Suprapubic skin (tissue), 4 donors: ENCODE results near the gene PRRC2B. TPM values are rescaled to one million over a fixed set of nuclear protein-coding genes. Genes with fewer than 3 reads are reported as not detected.
"Not testable (repeated sequence)": the region's sequence is repeated elsewhere in the genome, so short reads cannot be mapped to it uniquely, and the experiment has no call there.

Experiments
- DNase-seq, 2 donors: peaks; one replicate each; pipeline ENCODE4 v3.0.0-alpha.2; 2019; ENCODE audit warnings: low spot score in 2 of 2
- H3K27ac ChIP-seq: fragments of 200-600 bp; sonication (generic); one replicate; pipeline ENCODE4 v1.5.1; 2019
- H3K27me3 ChIP-seq: fragments of 200-600 bp; sonication (generic); one replicate; pipeline ENCODE4 v1.5.1; 2019
- H3K36me3 ChIP-seq: fragments of 200-600 bp; sonication (generic); one replicate; pipeline ENCODE4 v1.5.1; 2019
- H3K4me1 ChIP-seq: fragments of 200-600 bp; sonication (generic); one replicate; pipeline ENCODE4 v1.5.1; 2019
- H3K4me3 ChIP-seq: fragments of 200-600 bp; sonication (generic); one replicate; pipeline ENCODE4 v1.5.1; 2019; ENCODE audit warnings: mild to moderate bottlenecking
- H3K9me3 ChIP-seq: fragments of 200-600 bp; sonication (generic); one replicate; pipeline ENCODE4 v1.5.1; 2019
- CTCF ChIP-seq, 2 donors: fragments of 200-600 bp in 1 of 2; fragments of 450-650 bp in 1 of 2; sonication (generic) in 1 of 2; IDR thresholded peaks; one replicate each; pipeline ENCODE4 v1.5.1; 2016 to 2019; ENCODE audit warnings: antibody characterized with exemption in 2 of 2, mild to moderate bottlenecking in 1 of 2, moderate library complexity in 1 of 2
- EP300 ChIP-seq: sonication (generic); formaldehyde crosslinking; IDR thresholded peaks from one replicate; pipeline ENCODE4 v1.6.1; 2017; ENCODE audit warnings: antibody characterized with exemption
- POLR2A ChIP-seq, 2 donors: fragments of 450-650 bp; IDR thresholded peaks; one replicate each; pipeline ENCODE4 v1.6.1; 2017; ENCODE audit warnings: antibody characterized with exemption in 2 of 2, mild to moderate bottlenecking in 2 of 2, moderate library complexity in 2 of 2
- POLR2AphosphoS5 ChIP-seq, 3 donors: sonication (generic); formaldehyde crosslinking; IDR thresholded peaks; one replicate each; pipeline ENCODE4 v1.6.1; 2017; ENCODE audit warnings: antibody characterized with exemption in 3 of 3
- WGBS: methylation state at CpG from one replicate; pipeline ENCODE4 v1.1.5; 2018; 5-methylcytosine and 5-hydroxymethylcytosine counted together
- total RNA-seq, 4 donors: library from RNA; depleted of rRNA; stranded (reverse); fragments of >200 nt; gene quantifications; one replicate each; pipeline ENCODE4 v1.1.0, GENCODE V29; 2016

The PRRC2B gene
- 100 to 1,000 TPM; 153 to 286 (median 240) TPM for total RNA-seq

GRCh38 chr9:131393622-131394463 lies at the start of gene PRRC2B:
Gene PRRC2B, plus strand, starts transcription at chr9:131394086. Its CDS starts 36,059 bp downstream, at chr9:131430145.
- no peaks in the 10 kb centered on the region for H3K27me3 ChIP-seq
- H3K4me3 ChIP-seq: peak within 1 kb of the TSS; percentile 82
- WGBS: 1% methylated on average over 29 of the region's 114 CpGs
- peak within 1 kb of the TSS; percentile 97 for H3K27ac ChIP-seq
- TF ChIP-seq POLR2A (IDR thresholded peaks at IDR 0.05): peak in 1 of 2 donors; percentile 74
- peak in 1 of 3 donors; percentile 32 for TF ChIP-seq POLR2AphosphoS5 (IDR thresholded peaks at IDR 0.05)
- TF ChIP-seq EP300: no peak
- peak in 1 of 2 donors; percentile 86 for TF ChIP-seq CTCF (IDR thresholded peaks at IDR 0.05)
- DNase-seq: peak; percentile 88 to 91
- peaks cover 51% of the 10 kb centered on the region for H3K4me1 ChIP-seq
- no peaks in the 10 kb centered on the region for H3K36me3 ChIP-seq
- no peaks in the 10 kb centered on the region for H3K9me3 ChIP-seq

- H3K27ac ChIP-seq, H3K27me3 ChIP-seq, H3K4me1 ChIP-seq, H3K9me3 ChIP-seq, DNase-seq, H3K36me3 ChIP-seq, H3K4me3 ChIP-seq: not testable (repeated sequence)
- WGBS: 93% methylated on average over 8 of the region's 11 CpGs
These were observed 48.9 kb upstream of the PRRC2B start for GRCh38 chr9:131344931-131345535.

- H3K36me3 ChIP-seq: no peaks in the 10 kb centered on the region
- DNase-seq: no peak
- no peak overlapping the region for H3K27ac ChIP-seq
- no peaks in the 10 kb centered on the region for H3K9me3 ChIP-seq
- H3K4me3 ChIP-seq: no peak overlapping the region
- no peaks in the 10 kb centered on the region for H3K27me3 ChIP-seq
- H3K4me1 ChIP-seq: peaks cover 9% of the 10 kb centered on the region
- 90% methylated on average over 6 of the region's 6 CpGs for WGBS
- no peak for TF ChIP-seq POLR2AphosphoS5 (IDR thresholded peaks at IDR 0.05)
- TF ChIP-seq EP300: no peak
- no peak for TF ChIP-seq CTCF (IDR thresholded peaks at IDR 0.05)
- no peak for TF ChIP-seq POLR2A (IDR thresholded peaks at IDR 0.05)
These were observed 47.3 kb upstream of the PRRC2B start for GRCh38 chr9:131346559-131346958.

GRCh38 chr9:131347376-131348020 lies 46.4 kb upstream of the PRRC2B start:
- Histone ChIP-seq H3K27me3 (no peaks in the 10 kb centered on the region), H3K27ac (no peak overlapping the region), H3K9me3 (no peaks in the 10 kb centered on the region), H3K4me3 (no peak overlapping the region), H3K4me1 (peaks cover 9% of the 10 kb centered on the region), H3K36me3 (no peaks in the 10 kb centered on the region)
- DNase-seq: peak in 1 of 2 donors; percentile 43
- TF ChIP-seq POLR2A (IDR thresholded peaks at IDR 0.05): no peak
- WGBS: 69% methylated on average over 16 of the region's 19 CpGs

- no peak for TF ChIP-seq POLR2A (IDR thresholded peaks at IDR 0.05)
- TF ChIP-seq CTCF (IDR thresholded peaks at IDR 0.05): no peak
- TF ChIP-seq EP300: no peak
- TF ChIP-seq POLR2AphosphoS5 (IDR thresholded peaks at IDR 0.05): no peak
- H3K27ac ChIP-seq: no peak overlapping the region
- H3K9me3 ChIP-seq: no peaks in the 10 kb centered on the region
- no peaks in the 10 kb centered on the region for H3K36me3 ChIP-seq
- H3K27me3 ChIP-seq: no peaks in the 10 kb centered on the region
- 86% methylated on average over 10 of the region's 10 CpGs for WGBS
- H3K4me1 ChIP-seq: peaks cover 9% of the 10 kb centered on the region
- peak in 1 of 2 donors; percentile 49 for DNase-seq
- H3K4me3 ChIP-seq: no peak overlapping the region
These were observed 45.0 kb upstream of the PRRC2B start for GRCh38 chr9:131348631-131349521.
